ENCODE results near the gene FAM50B.

DNA sequence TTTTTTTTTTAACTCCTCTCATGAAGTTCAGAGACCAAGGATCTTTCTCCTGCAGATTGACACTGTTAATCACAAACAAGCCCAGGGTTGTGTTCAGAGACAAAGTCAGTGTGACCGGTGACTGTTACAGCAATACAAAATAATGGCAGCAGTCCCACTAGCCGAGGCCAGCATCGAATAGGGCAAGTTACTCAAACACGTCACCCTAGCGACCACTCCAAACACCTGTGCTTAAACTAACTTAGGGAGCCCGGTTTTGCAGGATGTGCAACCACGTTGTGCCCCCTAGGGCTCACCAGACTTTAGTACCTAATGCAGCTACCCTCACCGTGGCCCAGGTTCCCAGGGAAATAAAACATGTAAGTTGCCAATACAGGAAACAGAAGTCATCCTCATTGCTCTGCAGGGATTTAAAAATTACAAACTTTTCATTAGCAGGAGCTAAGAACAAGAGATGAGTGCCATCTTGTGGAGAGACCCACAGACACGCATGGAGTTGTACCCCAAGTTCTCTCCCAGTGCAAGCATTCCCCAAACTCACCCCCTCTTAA is 38.1 kb downstream of the FAM50B start:
- TF ChIP-seq, protein P1, sequence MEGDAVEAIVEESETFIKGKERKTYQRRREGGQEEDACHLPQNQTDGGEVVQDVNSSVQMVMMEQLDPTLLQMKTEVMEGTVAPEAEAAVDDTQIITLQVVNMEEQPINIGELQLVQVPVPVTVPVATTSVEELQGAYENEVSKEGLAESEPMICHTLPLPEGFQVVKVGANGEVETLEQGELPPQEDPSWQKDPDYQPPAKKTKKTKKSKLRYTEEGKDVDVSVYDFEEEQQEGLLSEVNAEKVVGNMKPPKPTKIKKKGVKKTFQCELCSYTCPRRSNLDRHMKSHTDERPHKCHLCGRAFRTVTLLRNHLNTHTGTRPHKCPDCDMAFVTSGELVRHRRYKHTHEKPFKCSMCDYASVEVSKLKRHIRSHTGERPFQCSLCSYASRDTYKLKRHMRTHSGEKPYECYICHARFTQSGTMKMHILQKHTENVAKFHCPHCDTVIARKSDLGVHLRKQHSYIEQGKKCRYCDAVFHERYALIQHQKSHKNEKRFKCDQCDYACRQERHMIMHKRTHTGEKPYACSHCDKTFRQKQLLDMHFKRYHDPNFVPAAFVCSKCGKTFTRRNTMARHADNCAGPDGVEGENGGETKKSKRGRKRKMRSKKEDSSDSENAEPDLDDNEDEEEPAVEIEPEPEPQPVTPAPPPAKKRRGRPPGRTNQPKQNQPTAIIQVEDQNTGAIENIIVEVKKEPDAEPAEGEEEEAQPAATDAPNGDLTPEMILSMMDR (IDR thresholded peaks at IDR 0.05 in 4 of 5, conservative IDR thresholded peaks at IDR 0.05 in 1 of 5), result peak in 4 of 5 experiments; percentile 42 to 60 (median 52)
- TF ChIP-seq POLR2A (IDR thresholded peaks at IDR 0.05), result no peak

Data from gastrocnemius medialis (tissue), 4 donors.